Tongue (tissue), 2 donors: ENCODE measurements around the gene FMNL2. TPM values are rescaled to one million over a fixed set of nuclear protein-coding genes. Genes with fewer than 3 reads are reported as not detected.
A peak's percentile ranks its signal among the peaks of the same experiment; 100 is the strongest.
"Not testable (repeated sequence)": the region's sequence is repeated elsewhere in the genome, so short reads cannot be mapped to it uniquely, and the experiment has no call there.

ENCODE experiments used
- DNase-seq: peaks from one replicate; pipeline ENCODE4 v3.0.0-alpha.2; 2015
- total RNA-seq: library from RNA; depleted of rRNA; stranded (reverse); fragments of >200 nt; gene quantifications from one replicate; pipeline ENCODE4 v1.2.3, GENCODE V29; 2014

Gene FMNL2
- 30.8 TPM for total RNA-seq

DNA sequence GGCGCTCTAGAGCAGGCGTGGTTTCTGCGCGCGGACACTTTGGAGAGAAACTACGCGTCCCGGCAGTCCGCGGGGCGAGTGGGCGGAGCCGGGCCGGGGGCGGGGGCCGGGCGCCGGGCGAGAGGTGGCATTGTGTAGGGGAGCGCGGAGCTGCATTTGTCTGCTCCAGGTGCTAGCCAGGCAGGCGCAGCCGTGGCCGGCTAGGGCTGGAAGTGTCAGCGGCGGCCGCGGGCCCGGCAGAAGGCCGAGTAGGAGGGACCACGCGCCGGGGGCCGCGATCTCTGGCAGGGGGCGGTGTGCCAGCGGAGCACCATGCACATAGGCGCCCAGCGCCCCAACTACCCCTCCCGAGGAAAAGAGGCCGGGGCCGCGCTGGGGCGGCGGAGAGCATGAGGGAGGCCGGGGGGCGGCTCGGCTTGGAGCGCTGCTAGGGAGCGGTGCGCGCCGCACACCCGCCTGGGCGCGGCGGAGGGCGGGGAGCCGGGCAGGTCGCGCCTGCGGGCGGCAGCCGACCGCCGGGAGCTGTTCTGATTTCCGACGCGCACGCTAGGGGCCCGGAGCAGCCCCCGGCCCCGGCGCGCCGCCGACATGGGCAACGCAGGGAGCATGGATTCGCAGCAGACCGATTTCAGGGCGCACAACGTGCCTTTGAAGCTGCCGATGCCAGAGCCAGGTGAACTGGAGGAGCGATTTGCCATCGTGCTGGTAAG, at the start of gene FMNL2:
Gene FMNL2, plus strand, starts transcription at position 159 of the 710 bp plus-strand sequence.
- peak; percentile 95 for DNase-seq

DNA sequence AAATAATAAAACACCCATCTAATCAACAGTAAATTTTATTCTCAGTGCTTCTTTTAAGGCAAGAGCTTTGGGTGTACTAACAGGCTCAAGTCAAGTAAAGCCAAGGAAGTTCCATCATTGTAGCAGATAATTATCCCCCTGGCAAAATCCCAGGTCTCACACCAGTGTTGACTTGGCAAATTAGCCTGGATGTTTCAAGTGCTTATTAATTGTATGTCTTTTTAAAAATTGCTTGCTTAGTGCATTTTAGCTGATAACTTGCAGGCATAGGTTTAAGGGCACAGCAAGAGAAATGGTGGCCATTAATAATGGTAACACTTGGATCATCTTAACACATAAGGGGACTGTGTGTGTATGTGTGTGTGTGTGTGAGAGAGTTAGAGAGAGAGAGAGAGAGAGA, 42.0 kb upstream of the FMNL2 start:
- DNase-seq = no peak

DNA sequence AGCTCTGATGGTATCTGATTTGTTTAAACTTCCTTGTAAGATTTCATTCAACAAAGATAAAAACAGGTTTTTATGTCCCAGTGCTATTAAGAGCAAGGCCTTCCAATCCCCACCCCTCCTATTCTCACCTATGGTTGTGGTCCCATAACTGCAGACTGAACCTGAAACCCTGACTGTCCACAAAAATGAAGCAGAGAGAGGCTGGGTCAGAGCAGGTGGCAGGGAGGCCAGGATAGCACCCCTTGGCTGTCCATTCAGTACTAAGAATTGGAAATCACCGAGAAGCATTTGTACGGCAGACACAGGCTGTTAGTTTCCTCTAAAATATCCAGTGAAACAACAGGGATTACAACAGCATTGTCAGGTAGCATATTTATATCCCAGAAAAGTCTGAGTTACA, 37.3 kb upstream of the FMNL2 start:
- DNase-seq = no peak

DNA sequence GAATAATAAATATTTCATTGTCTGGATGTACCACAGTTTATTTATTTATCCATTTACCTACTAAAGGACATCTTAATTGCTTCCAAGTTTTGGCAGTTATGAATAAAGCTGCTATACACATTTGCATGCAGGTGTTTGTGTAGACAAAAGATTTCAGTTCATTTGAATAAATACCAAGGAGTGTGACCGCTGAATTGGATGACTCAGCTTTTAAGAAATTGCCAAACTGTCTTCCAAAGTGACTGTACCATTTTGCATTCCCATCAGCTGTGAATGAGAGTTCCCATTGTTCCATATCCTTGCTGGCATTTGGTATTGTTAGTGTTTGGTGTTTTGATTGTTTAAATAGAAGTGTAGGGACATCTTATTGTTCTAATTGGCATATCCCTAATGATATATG, 36.2 kb upstream of the FMNL2 start:
- no peak for DNase-seq

DNA sequence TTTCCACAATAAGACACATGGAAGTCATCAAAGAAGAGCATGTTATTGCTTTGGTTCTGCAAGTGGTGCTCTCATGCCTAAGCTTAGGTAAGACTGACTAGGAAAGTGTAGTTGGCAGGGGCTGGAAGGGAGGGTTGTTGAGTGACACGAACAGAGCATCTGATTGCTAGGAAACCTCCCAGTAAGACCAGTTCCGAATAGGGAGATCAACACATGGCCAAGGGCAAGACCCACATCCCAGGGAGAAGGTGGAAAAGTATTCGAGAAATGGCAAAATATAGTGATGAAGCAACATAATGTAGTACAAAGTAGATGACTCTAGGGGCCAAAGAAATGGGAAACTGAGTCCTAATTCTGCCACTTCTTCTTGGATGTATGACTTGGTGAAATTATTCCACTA, 33.8 kb upstream of the FMNL2 start:
- DNase-seq = no peak

DNA sequence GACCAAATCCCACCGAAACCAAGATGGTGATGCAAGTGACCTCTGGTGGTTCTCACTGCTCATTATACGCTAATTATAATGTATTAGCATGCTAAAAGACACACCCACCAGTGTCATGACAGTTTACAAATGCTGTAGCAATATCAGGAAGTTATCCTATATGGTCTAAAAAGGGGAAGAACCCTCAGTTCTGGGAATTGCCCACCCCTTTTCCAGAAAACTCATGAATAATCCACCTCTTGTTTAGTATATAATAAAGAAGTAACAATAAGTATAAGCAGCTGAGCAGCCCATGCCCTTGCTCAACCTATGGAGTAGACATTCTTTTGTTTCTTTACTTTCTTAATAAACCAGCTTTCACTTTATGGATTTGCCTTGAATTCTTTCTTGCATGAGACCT, 31.0 kb upstream of the FMNL2 start:
- DNase-seq = no peak

DNA sequence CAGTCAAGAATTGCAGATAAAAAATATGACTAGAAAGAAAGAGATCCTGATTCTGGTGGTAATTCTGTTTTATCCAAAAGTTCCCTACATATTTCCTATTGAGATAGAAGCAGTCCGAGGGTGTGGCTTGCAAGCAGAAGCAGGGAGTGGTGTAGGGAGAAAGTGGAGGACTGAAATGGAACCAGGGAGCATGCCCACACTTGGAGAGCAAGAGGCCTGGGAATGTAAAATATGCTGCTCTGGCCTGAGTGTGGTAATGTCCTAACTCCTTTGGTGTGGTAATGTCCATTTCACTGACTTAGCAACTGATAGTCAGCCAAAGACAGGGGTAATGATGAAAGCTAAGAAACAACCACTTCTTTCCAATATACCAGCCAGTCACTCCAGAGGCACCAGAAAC, 30.1 kb upstream of the FMNL2 start:
- no peak for DNase-seq

DNA sequence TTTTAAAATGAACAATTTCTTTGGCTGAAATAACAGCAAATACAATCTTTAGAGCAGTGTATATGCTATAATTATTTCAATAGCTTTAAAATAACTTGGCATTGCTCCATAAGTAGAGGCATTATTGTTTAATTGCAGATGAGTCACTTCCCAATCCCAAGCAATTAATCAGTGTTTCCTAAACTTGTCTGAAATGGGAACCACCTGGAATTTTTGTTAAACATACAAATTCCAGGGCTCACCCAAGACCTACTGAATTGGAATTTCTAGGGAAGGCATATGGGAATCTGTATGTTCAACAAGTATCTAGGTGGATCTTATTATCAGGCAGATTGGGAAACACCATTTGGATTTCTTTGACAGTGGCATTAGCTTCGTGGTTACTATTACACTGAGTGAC, 27.1 kb upstream of the FMNL2 start:
- DNase-seq = no peak

DNA sequence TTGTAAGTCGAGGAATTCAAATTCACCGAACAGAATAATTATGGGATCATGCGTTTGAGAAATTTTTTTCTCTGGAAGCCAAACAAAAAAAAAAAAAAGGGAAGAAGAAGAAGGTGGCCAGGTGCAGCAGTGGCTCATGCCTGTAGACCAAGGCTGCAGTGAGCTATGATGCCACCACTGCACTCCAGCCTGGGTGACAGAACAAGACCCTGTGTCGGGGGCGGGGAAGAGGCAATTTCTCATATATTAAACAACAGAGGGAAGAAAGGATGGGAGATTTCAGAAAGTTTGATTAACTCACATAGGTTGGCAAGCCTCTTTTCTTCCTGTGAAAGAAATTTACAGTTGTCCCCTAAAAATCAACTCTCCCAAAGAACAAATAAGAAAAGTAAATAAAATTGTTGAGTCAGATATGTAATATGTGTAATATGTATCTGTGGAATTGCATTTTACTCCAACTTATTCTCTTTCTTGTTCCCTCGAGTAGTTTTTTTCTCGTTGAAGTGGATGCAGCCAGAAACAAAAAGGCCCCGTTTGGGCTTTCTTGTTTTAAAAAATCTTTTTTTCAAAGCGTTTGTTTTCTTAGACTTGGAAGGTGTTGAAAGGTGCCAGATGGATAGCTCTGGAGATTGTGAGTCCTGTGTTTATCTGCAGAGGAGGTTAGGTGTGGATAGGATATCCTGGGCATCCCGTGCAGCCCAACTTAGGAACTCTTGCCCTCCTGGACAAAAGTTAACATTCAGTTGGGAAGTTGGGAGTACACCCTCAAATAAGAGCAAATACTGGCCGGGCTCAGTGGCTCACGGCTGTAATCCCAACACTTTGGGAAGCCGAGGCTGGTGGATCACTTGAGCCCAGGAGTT, 25.4 kb upstream of the FMNL2 start:
- peak; percentile 8 for DNase-seq

DNA sequence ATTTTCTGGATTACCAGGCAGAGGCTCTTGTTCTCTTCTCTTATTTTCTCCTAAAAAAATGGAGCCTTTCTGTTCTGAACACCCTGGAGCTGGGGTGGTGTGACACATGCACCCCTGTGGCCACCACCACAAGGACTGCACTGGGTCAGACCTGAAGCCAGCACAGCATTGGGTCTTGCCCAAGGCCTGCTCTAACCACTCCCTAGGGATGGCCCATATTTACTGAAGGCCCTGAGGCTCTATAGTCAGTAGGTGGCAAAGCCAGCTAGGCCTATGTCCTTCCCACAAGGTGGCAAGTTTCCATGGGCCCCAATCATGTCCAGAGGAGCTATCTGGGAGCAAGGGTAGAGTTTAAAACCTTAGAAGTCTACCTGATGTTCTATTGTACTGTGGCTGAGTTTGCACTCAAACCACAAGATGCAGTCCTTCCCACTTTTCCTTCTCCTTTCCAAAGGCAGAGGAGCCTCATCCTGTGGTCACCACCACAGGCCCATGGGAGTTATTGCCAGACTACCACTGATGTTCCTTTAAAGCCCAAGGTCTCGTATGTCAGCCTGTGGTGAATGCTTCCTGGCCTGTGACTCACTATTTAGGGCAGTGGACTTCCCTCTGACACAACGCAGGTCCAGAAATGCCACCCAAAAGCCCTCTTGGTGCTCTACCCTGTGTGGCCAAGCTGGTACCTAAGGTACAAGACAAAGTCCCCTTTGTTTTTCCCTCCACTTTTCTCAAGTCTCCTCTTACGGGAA, 15.0 kb upstream of the FMNL2 start:
- DNase-seq = no peak

DNA sequence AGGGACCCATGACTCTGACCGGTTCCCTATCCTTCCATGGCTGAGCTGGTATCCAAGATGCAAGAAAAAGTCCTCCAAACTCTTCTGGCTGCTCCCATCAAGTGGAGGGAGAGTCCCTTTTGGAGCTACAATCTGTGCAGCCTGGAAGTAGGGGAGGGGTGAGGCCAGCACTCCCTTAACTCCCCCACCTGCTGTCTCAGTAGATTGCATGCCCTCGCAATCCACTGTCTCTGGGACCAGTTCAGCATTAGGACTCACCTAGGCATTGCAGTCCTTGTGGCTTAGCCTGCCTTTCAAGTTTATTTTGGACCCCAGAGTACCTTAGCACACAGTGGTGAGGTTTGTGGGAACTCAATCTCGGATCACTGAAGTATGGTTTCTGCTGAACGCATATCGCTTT, 14.2 kb upstream of the FMNL2 start:
- DNase-seq = no peak

DNA sequence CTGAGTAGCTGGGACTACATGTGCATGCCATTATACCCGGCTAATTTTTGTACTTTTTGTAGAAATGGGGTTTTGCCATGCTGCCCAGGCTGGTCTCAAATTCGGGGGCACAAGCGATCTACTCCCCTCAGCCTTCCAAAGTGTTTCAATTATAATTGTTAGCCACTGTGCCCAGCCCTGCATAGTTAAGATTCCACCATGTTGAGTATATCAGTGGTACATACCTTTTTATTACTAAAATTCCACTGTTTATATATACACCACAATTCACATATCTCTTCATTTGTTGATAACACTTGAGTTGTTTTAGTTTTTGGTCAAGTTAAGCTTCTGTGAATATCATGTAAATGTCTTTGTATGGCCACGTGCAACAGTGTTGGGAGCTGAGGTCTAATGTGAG, 12.8 kb upstream of the FMNL2 start:
- no peak for DNase-seq

DNA sequence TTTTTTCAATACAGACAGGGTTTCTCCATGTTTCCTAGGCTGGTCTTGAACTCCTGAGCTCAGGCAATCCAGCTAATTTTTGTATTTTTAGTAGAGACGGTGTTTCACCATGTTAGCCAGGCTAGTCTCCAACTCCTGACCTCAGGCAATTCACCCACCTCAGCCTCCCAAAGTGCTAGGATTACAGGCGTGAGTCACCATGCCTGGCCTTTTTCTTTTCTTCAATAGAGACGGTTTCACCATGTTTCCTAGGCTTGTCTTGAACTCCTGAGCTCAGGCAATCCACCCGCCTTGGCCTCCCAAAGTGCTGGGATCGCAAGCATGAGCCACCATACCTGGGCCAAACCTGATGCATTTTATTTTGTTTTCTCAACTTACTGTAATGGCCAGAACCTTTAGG, 9.8 kb upstream of the FMNL2 start:
- DNase-seq = not testable (repeated sequence)

DNA sequence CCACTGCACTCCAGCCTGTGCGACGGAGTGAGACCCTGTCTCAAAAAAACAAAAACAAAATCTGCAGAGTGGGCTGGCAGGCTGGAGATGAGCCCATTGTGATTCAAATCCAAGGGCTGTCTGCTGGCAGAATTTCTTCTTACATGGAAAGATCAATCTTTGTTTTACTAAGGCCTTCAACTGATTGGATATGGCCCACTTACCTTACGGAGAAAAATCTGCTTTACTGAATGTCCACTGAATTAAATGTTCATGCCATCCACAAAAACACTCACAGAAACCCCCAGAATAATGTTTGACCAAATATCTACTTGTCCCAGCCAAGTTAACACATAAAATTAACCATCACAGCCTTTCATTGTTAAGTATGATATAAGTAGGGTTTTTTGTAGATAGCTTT, 8.3 kb upstream of the FMNL2 start:
- DNase-seq = no peak

DNA sequence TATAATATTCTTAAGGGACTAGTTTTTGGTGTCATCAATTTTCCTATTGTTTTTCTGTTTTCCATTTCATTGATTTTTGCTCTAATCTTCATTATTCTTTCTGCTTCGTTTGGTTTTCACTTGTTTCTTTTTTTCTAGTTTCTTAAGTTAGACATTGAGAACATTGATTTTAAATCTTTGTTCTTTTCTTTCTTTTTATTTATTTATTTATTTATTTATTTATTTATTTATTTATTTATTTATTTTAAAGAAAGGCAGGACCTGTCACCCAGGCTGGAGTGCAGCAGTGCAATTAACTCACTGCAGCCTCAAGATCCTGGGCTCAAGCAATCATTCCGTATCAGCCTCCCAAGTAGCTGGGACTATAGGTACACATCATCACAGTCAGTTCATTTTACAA, 7.0 kb upstream of the FMNL2 start:
- DNase-seq = no peak

DNA sequence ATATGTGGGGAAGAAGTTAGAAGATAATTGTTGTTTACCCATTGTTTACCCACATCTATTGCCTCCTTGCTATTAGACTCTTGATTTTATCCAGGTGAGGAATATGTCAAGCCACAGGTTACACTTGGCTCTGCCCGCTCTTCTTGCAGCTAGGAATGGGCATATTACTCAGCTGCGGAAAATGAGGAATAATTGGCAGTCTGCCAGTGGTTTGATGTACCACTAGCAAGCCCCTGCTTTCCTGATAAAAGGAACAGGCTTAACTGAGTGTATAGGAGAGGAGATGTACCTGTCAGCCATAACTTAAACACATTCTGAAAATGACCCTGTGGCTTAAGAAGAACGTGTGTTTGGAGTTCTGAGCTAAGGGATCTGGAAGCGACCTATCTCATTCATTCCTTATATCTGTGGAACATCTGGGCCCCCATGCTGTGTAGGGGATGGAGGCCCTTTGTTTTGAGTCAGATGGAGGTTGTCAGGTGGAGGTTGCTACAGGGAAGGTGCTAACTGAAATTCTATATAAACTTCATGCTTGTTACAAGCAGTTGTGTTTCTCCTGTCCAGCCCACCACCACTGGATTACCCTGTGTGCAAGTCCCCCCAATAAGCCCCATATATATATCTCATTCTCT, 4.6 kb upstream of the FMNL2 start:
- DNase-seq = no peak

DNA sequence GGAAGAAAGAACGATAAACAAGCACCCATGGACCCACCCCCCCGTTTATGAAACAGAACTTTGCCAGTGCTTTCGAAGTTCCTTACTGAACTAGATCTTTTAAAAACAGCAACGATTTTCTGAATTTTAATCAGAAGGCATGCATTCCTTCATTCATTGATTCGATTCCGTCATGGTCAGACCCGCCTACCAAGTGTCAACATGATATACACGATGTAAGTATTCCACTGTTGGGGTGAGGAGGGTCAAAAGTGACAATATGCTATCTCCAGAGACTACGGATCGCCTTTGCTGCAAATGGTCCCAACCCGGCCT, 316 bp upstream of the FMNL2 start:
- DNase-seq = no peak

DNA sequence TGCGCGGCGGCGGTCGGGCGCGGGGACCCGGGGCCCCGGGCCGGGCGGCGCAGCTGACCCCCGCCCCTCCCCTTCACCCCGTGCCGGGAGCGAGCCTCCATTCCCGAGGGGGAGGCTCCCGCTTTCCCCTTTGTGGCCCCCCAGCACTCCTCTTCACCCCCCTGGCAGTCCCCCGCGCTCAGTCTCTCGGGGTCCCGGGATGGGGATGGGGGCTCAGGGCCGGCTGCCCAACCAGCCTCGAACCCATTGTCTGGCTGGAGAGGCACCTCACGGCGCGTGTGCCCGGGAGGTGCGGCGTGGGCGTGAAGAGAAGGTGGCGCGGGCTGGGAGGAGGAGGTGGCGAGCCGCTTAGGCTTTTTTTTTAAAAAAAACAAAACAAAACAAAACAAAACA, 748 bp downstream of the FMNL2 start:
- no peak for DNase-seq

DNA sequence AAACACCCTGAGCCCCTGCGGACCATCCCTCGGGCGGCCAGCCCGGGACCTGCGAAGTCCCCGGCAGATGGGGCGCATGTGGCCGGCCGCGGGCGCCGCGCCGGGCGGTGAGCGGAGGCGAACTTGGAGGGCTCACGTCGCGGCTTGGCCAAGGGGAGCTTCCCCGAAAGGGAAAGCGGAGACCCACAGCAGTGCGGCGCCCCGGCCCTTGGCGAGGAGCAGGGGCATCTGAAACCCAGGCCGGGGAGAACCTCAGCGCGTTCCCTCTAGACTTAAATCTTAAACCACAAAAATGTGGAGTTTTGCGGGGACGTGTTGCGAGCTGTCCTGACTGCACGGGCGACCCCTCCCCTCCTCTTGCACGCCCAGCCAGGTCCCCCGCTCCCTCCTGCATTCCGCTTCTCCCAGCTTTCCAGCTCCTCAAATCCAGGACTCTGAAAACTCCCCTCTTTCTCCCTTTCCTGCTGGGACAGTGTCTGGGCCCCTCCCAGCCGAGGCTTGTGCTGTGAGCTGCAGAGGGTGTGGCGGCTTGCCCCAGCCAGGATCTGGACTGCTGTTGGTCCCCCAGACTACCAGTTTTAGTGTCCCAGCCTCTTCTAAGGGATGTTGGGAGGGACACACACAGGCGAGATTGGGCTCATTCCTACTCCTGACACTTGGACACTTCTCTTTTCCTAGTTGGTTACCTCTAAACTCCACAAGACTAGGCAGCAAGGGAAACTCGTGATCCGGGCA, 1.3 kb downstream of the FMNL2 start:
- DNase-seq = peak; percentile 71

DNA sequence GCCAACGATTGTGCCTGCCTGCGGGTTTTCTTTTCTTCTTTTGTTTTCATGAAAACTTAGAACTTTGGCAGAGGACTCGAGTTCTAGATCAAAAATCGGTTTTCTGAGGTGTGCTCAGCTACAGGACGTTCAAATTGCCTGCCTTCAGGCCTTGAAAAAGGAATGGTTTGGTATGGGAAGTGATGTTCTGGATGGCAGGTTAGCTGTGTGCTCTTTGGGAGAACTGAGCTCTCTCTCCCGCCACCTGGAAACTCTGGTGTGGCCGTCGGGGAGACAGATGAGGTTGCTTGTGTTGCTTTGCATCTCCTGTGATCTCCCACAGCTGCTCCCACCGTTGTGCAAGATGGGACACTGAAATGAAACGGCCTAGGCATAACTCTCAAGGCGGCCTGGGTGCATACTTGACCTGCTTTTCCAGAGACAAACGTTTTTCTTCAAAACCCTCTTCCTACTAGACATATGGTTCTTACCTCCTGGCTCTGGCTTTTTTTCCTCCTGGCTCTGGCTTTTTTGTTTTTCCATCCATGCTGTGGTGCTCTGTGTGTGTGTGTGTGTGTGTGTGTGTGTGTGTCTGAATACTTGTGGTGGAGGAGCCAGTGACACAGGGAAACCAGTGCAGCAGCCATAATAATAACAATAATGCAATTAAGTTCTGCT, 2.0 kb downstream of the FMNL2 start:
- peak; percentile 49 for DNase-seq

DNA sequence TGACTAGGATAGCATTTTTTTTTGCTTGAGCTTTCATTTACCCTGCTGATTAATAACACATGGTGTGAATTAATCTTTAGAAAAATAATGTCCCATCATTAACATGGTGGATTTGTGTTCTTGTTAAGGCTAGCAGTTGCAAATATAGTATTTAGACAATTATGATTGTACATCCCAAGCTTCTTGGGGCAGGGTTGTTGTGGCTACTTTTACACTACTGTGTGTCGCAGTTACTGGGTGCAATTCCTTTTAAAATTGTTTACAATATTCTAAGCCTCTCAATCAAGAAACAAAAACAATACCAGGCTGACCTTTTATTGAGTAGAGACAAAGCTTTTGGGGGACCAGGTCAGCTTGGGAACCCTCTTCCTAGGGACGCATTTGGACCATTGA, 2.5 kb downstream of the FMNL2 start:
- no peak for DNase-seq
